HUDEP-2 (cell line): ENCODE results near the gene RAB4B.
"Not testable (repeated sequence)": the region's sequence is repeated elsewhere in the genome, so short reads cannot be mapped to it uniquely, and the experiment has no call there.

ENCODE experiments used
- DNase-seq, 76 experiments: peaks; one replicate each; lab custom pipeline; 2025; ENCODE audit not compliant: unreplicated experiment in 76 of 76; lab: John Stamatoyannopoulos, UW

Gene RAB4B

DNA sequence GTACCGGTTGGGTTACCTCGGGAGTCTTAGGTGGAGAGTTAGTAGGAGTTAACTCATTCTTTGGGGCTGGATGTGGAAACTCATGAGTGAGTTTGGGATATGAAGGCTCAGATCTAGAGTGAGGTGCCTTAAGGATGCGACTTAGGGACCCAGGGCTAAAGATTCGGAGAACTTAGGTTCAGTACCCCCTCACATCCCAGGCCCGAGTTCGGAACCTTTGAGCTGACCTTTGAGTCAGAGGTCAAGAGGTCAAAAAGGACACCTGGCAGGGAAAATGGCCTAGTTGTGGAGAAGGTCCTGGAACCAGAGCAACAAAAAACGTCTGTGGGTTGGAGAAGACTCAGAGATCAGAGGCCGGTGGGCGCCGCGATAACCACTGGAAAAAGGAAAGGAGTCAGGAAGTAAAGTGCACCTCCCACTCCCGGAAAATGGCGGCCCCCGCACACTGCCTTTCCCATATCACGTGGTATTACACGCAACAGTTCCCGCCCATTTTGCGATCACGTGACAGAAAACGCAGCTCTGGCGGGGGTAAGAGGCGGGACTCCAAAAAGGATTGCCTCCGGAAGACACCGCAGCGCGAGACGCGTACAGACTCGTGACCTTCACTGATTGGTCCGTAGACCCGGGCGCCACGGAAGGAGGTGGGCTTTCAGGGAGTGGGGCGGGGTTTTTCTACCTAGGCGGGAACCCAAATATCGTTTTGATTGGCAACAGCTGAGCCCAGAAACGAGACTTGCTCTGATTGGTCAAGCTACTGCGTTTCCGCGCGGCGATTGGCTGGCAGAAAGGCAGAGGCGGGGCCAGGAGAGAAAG is 27.8 kb upstream of the RAB4B start, which contains the start of gene ACTMAP:
ACTMAP (minus strand) TSS at position 420 of the 816 bp plus-strand sequence. CDS start 674 bp downstream, outside the sequence.
- DNase-seq = peak; percentile 88 to 100 (median 100)

DNA sequence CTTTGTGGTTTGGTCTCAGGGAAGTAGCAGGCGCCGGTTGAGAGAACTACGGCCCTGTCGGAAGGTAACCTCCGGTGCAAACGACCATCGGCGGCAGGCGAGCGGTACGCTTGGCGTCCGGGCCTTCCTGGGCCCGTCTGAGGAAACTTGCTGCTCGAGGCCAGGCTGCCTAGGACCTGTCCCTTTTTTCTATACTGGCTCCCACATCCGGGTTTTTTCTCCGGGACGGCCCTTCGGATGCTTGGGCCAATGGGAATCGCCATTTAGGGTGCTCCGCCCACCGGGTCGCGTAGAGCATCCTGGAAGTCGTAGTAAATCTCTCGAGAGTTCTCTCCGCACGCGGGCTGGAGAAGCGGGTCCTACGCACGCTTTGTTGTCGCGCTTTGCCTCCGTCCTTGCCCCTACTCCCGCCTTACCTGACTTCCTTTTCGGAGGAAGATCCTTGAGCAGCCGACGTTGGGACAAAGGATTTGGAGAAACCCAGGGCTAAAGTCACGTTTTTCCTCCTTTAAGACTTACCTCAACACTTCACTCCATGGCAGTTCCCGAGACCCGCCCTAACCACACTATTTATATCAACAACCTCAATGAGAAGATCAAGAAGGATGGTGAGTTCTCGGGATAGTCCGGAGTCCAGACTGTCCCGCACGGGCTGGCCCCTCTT is 27.0 kb upstream of the RAB4B start, which contains the start of gene SNRPA:
SNRPA (plus strand) TSS at position 330 of the 664 bp plus-strand sequence; CDS start at position 536, 206 bp downstream.
- DNase-seq = peak; percentile 60 to 100 (median 98)

- DNase-seq = peak in 15 of 76 experiments; percentile 8 to 38 (median 18)
Observed at GRCh38 chr19:40752257-40752781, 25.7 kb upstream of the RAB4B start.

DNA sequence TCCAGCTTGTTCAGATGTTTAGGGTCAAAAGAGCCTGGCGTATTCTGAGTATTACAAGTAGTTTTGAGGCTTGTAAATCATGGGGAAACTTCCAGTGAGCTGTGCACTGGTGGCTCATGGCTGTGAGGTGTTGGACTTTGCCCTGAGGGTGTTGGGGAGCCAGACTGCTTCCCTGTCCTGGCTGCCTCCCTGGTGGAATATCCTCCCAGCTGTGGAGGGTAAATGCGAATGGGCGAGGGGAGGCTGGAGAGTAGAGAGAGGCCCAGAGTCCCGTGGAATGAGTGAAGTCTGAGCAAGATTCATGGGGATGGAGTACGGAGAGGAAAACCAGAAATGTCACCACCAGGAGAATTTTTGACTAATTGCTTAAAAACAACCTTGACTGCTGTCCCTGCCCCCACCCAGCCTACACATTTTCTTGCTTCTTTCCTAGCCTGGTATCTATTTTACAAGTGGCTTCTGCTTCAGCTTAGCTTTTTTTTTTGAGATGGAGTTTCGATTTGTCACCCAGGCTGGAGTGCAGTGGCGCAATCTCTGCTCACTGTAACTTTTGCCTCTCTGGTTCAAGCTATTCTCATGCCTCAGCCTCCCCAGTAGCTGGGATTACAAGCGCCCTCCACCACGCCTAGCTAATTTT is 23.3 kb upstream of the RAB4B start:
- DNase-seq = no peak

GRCh38 chr19:40755248-40755624 is 22.8 kb upstream of the RAB4B start:
- DNase-seq = no peak

DNA sequence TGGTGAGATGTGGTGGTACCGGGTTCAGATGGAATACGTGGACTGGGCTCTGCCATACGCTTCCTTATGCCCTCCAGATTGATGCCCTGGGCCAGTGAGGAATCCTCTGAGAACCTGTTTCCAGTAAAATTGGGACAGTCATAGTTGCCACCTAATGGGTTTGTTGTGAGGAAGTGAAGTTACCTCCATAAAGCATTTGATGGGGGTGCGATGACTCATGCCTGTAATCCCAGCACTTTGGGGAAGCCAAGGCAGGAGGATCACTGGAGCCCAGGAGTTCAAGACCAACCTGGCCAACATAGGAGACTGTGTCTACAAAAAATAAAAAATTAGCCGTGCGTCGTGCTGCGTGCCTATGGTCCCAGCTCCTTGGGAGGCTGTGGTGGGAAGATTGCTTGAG is 22.3 kb upstream of the RAB4B start:
- DNase-seq = no peak

GRCh38 chr19:40756502-40757110 is 21.4 kb upstream of the RAB4B start:
- no peak for DNase-seq

DNA sequence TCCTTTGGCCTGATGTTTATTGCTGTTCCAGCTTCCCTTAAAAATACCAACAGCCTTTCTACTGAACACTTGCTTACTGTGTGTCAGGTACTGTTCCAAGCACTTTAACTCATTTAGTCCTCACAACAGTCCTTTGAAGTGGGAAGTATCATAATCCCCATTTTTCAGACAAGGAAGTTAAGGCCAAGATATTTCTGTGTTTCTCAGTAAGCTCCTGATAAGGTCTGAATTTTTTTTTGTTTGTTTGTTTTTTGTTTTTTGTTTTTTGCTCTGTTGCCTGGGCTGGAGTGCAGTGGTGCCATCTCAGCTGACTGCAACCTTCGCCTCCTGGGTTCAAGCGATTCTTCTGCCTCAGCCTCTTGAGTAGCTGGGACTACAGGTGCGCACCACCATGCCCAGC is 19.6 kb upstream of the RAB4B start:
- no peak for DNase-seq

DNA sequence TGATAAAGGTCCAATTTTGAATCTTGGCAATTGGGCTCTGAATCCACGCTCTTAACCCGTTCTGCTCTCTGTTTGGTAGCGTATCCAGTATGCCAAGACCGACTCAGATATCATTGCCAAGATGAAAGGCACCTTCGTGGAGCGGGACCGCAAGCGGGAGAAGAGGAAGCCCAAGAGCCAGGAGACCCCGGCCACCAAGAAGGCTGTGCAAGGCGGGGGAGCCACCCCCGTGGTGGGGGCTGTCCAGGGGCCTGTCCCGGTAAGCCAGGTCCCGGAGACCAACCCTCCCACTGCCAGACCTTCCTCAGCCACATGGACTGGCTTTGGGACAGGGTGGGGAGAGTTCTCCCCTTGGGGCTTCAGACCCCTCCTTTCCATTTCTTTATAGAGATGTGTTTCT is 18.7 kb upstream of the RAB4B start:
- no peak for DNase-seq

DNA sequence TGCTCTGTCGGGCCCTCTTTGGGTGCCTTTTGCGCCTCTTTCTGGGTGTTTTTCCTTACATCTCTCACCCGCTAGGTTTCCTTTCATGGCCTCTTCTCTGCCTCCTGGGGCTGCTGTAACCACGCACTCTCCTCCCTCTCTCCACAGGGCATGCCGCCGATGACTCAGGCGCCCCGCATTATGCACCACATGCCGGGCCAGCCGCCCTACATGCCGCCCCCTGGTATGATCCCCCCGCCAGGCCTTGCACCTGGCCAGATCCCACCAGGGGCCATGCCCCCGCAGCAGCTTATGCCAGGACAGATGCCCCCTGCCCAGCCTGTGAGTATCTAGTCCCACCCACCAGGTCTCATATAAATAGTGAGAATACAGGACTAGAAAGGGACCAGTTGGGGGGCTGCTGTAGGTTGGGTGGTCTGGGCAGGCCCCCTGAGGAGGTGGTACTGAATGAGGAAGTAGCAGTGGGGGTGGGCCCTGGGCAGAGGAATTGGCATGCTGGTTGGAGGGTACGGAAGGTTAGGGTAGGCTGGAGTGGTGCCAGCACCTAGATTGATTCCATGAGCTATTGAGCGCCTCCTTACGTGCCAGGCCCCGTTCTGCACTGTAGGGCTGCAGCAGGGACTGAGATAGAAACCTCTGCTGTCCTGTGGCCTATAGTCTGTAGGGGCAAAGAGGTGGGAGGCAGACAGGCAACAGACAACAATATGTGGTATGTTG is 15.1 kb upstream of the RAB4B start:
- no peak for DNase-seq

- no peak for DNase-seq
Observed at GRCh38 chr19:40763526-40763925, 14.5 kb upstream of the RAB4B start.

- DNase-seq = no peak
Observed at GRCh38 chr19:40763963-40764362, 14.1 kb upstream of the RAB4B start.

DNA sequence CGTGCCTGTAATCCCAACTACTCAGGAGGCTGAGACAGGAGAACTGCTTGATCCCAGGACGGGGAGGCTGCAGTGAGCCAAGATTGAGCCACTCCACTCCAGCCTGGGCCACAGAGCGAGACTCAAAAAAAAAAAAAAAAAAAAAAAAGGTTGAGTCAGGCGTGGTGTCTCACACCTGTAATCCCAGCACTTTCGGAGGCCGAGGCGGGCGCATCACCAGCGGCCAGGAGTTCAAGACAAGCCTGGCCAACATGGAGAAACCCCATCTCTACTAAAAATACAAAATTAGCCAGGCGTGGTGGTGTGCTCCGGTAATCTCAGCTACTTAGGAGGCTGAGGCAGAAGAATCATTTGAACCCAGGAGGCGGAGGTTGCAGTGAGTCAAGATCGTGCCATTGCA is 11.7 kb upstream of the RAB4B start:
- DNase-seq = not testable (repeated sequence)

DNA sequence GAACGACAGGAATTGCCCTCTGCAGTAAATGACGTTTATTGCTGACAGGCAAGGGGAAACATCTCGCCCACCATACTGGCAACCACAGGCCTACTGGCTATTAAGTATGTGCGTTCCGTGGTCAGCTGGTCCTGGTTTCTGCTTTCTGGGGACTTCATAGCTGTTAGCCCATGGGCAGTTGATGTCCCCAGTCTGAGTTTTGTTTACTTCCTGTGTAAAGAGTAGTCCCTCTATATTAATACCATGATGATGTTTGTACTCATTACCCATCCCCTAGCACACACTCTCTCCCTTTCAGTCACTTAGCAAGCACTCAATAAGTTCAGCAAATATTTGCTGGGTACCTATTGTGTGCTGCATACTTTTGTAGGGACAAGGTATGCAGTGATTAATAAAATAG is 9.2 kb upstream of the RAB4B start:
- DNase-seq = no peak

GRCh38 chr19:40771101-40771862 is 6.8 kb upstream of the RAB4B start:
- DNase-seq = peak in 9 of 76 experiments; percentile 14 to 29 (median 18)

- no peak for DNase-seq
Observed at GRCh38 chr19:40774916-40775631, 3.0 kb upstream of the RAB4B start, which contains the start of gene MIA. TSS of gene MIA (plus strand) at chr19:40775521. CDS start at chr19:40775543, 22 bp downstream.

DNA sequence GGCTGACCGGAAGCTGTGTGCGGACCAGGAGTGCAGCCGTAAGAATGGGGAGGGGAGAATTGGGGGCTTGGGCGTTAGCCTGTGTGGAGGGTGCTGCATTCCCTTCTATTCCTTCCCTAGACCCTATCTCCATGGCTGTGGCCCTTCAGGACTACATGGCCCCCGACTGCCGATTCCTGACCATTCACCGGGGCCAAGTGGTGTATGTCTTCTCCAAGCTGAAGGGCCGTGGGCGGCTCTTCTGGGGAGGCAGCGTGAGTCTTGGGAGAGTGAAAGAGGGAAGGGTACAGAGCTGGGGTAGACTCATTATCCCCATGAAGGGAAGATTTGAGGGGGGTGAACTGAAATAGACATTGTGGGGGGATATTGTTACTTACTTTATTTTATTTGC is 2.4 kb upstream of the RAB4B start:
- no peak for DNase-seq

DNA sequence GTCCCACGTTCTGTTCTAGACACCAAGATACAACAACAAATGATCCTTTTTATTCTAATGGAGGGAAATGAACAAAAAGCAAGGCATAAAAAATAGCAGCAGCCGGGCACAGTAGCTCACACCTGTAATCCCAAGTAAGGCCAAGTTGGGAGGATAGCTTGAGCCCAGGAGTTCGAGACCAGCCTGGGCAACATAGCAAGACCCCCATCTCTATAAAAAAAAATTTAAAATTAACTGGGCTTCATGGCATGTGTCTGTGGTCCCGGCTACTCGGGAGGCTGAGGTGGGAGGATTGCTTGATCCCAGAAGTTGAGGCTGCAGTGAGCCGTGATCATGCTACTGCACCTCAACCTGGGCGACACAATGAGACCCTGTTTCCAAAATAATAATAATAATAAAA is 1.7 kb upstream of the RAB4B start:
- DNase-seq = no peak
